NOMO-1 treated with DMSO at 0.1 percent for 48 hours (cell line): ENCODE measurements around the gene SLX9.
A peak's percentile ranks its signal among the peaks of the same experiment; 100 is the strongest.
"Not testable (repeated sequence)": the region's sequence is repeated elsewhere in the genome, so short reads cannot be mapped to it uniquely, and the experiment has no call there.

ENCODE experiments used
- DNase-seq: peaks from one replicate; lab custom pipeline; 2025; ENCODE audit not compliant: unreplicated experiment; lab: John Stamatoyannopoulos, UW

The SLX9 gene

GRCh38 chr21:44901391-44902074, 38.3 kb upstream of the SLX9 start:
- DNase-seq = no peak

DNA sequence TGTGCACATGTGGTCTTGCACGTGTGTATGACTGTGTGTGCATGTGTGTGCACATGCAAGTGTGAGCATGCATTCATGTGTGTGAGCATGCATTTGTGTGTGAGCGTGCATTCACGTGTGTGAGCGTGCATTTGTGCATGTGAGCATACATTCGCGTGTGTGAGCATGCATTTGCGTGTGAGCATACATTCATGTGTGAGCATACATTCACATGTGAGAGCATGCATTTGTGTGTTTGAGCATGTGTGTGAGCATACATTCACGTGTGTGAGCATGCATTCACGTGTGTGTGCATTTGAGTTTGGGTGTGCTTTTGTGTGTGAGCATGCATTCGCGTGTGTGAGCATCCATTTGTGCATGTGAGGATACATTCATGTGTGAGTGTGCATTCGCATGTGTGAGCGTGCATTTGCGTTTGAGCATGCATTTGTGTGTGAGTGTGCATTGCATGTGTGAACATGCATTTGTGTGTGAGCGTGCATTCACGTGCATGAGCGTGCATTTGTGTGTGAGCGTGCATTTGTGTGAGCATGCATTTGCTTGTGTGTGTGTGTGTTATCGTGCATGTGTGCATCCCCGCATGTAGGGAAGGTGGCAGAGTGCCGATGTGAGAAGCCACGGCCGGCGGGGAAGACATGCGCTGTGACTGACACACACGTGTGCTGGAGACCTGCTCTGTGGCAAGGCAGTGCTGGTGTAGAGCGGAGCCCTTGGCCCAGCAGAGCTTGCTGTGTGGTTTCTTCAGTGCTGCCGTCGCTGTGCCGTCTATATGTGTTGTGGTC, 37.4 kb upstream of the SLX9 start:
- no peak for DNase-seq

GRCh38 chr21:44903050-44903685, 36.7 kb upstream of the SLX9 start:
- no peak for DNase-seq

GRCh38 chr21:44903689-44904088, 36.1 kb upstream of the SLX9 start:
- no peak for DNase-seq

- no peak for DNase-seq
Observed at GRCh38 chr21:44904141-44904923, 35.5 kb upstream of the SLX9 start.

GRCh38 chr21:44905016-44905727, 34.7 kb upstream of the SLX9 start:
- no peak for DNase-seq

DNA sequence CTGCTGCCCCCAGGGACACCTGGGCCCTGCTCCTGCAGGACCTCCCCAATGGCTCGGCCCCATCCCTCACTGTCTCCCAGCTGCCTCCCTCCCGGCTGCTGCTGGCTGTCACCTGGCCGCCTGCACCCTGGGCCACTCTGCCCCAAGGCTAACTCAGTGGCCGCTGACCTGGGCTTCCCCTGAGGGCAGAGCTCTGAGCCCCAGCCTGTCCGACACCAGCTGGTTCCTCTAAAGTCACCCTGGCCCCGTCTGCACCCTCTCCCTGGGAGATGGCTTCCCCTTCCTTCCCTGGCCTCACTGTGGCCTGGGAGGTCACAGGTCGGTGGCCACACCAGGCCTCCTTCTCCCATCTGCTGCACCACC, 34.1 kb upstream of the SLX9 start:
- DNase-seq = no peak

DNA sequence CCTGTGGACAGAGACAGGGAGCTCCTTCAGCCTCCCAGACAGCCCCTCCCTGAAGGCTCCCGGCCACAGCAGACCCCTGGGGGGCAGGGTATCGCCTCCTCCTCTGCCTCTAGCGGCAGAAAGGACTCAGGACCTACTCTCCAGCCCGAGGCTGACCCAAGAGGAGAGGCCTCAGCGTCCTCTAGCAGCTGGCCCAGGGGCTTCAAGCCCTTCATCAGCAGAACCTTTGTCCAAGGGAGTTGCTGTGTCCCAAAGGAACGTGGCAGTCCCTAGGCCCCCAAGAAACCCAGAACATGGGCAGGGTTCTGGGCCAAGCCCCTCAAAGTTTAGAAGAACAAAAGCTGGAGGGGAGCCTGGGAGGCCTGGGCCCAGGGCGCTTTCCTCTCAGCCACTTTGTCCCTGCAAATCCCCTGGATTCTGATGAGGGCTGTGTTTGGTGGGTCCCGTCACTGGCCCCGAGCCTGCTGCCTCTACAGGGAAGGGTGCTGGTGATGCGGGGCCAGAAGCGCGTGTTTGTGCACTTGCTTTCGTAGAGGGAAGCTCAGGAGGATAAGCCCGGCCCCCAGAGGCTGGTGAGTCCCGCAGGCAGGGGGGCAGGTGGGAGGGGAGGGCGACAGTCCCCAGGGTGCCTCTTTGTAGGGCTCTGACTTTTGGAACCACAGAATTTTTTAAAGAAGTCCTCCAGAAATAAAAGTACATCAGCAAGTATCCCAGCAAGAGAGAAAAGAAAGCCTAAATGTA, 32.4 kb upstream of the SLX9 start:
- no peak for DNase-seq

DNA sequence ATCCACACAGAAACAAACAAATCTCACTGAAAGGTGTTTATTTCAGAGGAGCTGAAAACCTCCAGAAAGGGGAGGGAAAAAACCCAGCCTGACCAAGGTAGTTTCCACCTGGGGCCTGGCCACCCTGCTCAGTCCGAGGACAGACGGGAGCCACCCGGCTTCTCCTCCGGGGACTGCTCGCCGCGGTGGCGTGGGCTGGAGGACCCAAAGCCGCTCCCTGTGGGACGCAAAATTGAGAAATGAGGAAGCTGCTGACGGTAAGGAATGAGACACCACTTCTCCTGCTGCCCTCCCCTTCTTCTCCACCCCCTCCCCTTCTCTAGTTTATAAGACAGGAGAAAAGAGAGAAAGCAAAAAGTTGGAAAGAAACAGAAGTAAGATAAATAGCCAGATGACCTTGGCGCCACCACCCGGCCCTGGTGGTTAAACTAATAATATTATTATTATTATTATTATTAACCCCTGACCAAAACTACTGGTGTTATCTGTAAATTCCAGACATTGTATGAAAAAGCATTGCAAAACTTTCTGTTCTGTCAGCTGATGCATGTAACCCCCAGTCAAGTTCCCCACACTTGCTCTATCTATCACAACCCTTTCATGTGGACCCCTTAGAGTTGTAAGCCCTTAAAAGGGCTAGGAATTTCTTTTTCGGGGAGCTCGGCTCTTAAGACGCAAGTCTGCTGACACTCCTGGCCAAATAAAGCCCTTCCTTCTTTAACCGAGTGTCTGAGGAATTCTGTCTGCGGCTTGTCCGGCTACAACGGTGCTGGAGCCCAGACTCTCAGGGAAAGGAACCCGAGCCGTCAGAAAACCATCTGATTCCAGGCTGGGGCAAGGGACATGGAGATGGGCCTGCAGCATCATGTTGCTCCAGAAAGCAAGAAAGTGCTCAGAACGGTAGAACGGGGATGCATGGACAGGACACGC, 31.6 kb upstream of the SLX9 start:
- DNase-seq = peak; percentile 42

DNA sequence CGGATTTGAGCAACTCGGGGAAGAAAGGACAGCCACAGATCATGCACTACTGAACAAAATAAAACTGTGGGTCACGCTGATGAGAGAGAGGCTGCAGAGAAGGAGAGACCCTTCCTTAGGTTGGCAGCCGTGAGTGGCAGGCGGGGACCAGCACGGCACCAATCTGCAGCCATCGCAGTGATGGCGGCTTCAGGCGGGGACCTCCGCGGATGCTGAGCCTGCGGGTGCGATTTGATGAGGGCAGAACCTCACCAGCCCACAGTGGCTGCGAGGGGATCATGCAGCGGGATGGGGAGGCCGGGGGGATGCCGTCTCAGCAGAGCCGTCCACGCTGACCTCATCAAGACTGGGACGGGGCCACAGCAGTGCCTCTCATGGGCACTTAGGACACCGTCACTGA, 30.9 kb upstream of the SLX9 start:
- DNase-seq = no peak

- no peak for DNase-seq
Observed at GRCh38 chr21:44909719-44910118, 30.1 kb upstream of the SLX9 start.

- no peak for DNase-seq
Observed at GRCh38 chr21:44910229-44911067, 29.4 kb upstream of the SLX9 start.

DNA sequence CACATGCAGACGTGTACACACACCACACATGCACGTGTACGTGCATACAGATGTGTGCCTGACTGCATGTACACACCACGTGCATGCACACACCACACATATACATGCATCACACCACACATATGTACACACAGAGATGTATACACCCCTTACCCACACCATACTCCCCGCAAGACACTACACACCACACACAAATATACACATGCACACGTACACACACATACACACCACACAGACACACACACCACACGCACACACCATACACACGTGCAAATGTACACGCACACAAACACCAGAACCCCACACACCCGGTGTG, 28.8 kb upstream of the SLX9 start:
- DNase-seq = no peak

- no peak for DNase-seq
Observed at GRCh38 chr21:44911384-44912157, 28.3 kb upstream of the SLX9 start.

DNA sequence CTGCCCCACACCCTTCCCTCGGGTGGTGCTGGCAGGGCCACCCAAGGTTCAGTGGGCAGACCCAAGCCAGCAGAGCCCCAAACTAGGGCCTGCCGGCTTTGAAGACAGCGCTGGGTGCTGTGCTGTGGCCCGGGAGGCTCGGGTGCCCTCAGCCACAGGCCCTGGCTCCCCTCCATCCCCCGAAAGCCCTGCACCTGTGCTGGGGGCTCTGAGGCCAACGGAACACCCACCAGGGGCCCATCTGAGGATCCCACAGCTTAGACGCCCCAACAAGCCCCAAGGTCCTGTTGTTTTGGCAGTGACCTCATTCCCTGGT, 27.7 kb upstream of the SLX9 start:
- DNase-seq = no peak

- DNase-seq = not testable (repeated sequence)
Observed at GRCh38 chr21:44912506-44913412, 27.1 kb upstream of the SLX9 start.
